ENCODE results near the gene C1orf159. TPM values are rescaled to one million over a fixed set of nuclear protein-coding genes. Genes with fewer than 3 reads are reported as not detected.

Gene C1orf159
- total and polyA plus RNA-seq, 2 donors (not counting 1 experiment from before 2014, with no cell fraction given), result 2.6 to 3.3 TPM

GRCh38 chr1:1084372-1085170 lies 31.3 kb downstream of the C1orf159 start:
- DNase-seq (ENCODE audit: low read depth in 2 of 2), result no peak
- TF ChIP-seq CTCF (conservative IDR thresholded peaks at IDR 0.05 in 1 of 2, IDR thresholded peaks at IDR 0.05 in 1 of 2; ENCODE audit: low read depth in 1 of 2, low read length in 2 of 2), result no peak
- no peak for TF ChIP-seq EZH2 (IDR thresholded peaks at IDR 0.05; ENCODE audit: low read length, missing control alignments)

GRCh38 chr1:1083416-1084371 lies 32.2 kb downstream of the C1orf159 start:
- no peak overlapping the region for H3K4me3 ChIP-seq (replicated peaks in 1 of 4; ENCODE audit: control extremely low read depth in 1 of 4, insufficient read depth in 1 of 4, low read depth in 3 of 4, low read length in 4 of 4)
- peaks cover 11% of the 10 kb centered on the region for H3K4me1 ChIP-seq (ENCODE audit: control insufficient read depth, extremely low read depth, insufficient read depth, low read length)
- H3K36me3 ChIP-seq (ENCODE audit: control insufficient read depth, insufficient read depth, low read length), result peaks cover 2% of the 10 kb centered on the region
- no peak overlapping the region for H3K4me2 ChIP-seq (ENCODE audit: extremely low read depth, insufficient read depth, low read length)
- H3K27ac ChIP-seq (ENCODE audit: insufficient read depth, low read length), result no peak overlapping the region
- H4K20me1 ChIP-seq (ENCODE audit: control insufficient read depth, extremely low read depth, insufficient read depth, low read length), result no peaks in the 10 kb centered on the region
- no peaks in the 10 kb centered on the region for H3K79me2 ChIP-seq (ENCODE audit: control insufficient read depth, insufficient read depth, low read length)
- no peaks in the 10 kb centered on the region for H3K9me3 ChIP-seq (ENCODE audit: control insufficient read depth, insufficient read depth, low read depth, low read length)
- TF ChIP-seq EZH2 (IDR thresholded peaks at IDR 0.05; ENCODE audit: low read length, missing control alignments) (no peak), CTCF (conservative IDR thresholded peaks at IDR 0.05 in 1 of 2, IDR thresholded peaks at IDR 0.05 in 1 of 2; ENCODE audit: low read depth in 1 of 2, low read length in 2 of 2) (no peak)
- H2AFZ ChIP-seq (ENCODE audit: low read length), result no peak overlapping the region
- no peak for DNase-seq (ENCODE audit: low read depth in 2 of 2)
- no peaks in the 10 kb centered on the region for H3K27me3 ChIP-seq (ENCODE audit: control insufficient read depth, insufficient read depth, low read length)
- H3K9ac ChIP-seq (ENCODE audit: insufficient read depth, low read length), result no peak overlapping the region

More at GRCh38 chr1:1084372-1085170, 31.3 kb downstream of the C1orf159 start:
- H3K79me2 ChIP-seq (ENCODE audit: control insufficient read depth, insufficient read depth, low read length), result no peaks in the 10 kb centered on the region
- peaks cover 7% of the 10 kb centered on the region for H3K4me1 ChIP-seq (ENCODE audit: control insufficient read depth, extremely low read depth, insufficient read depth, low read length)
- H3K36me3 ChIP-seq (ENCODE audit: control insufficient read depth, insufficient read depth, low read length), result peaks cover 2% of the 10 kb centered on the region
- H2AFZ ChIP-seq (ENCODE audit: low read length), result no peak overlapping the region
- H3K27me3 ChIP-seq (ENCODE audit: control insufficient read depth, insufficient read depth, low read length), result no peaks in the 10 kb centered on the region
- H3K4me2 ChIP-seq (ENCODE audit: extremely low read depth, insufficient read depth, low read length), result no peak overlapping the region
- H4K20me1 ChIP-seq (ENCODE audit: control insufficient read depth, extremely low read depth, insufficient read depth, low read length), result no peaks in the 10 kb centered on the region
- H3K4me3 ChIP-seq (replicated peaks in 1 of 4; ENCODE audit: control extremely low read depth in 1 of 4, insufficient read depth in 1 of 4, low read depth in 3 of 4, low read length in 4 of 4), result no peak overlapping the region
- H3K9ac ChIP-seq (ENCODE audit: insufficient read depth, low read length), result no peak overlapping the region
- H3K9me3 ChIP-seq (ENCODE audit: control insufficient read depth, insufficient read depth, low read depth, low read length), result no peaks in the 10 kb centered on the region
- H3K27ac ChIP-seq (ENCODE audit: insufficient read depth, low read length), result no peak overlapping the region
